ENCODE results near the gene XRN1. TPM values are rescaled to one million over a fixed set of nuclear protein-coding genes. Genes with fewer than 3 reads are reported as not detected.

Gene XRN1
- total and polyA plus RNA-seq, 2 of the 8 experiments (the other 6 are each of a cell fraction or from before 2014, with no cell fraction given), result 1.9 to 17.2 TPM

GRCh38 chr3:142418926-142419592, 28.8 kb downstream of the XRN1 start (continued):
- TF ChIP-seq SIX5 (IDR thresholded peaks at IDR 0.05; ENCODE audit: low read depth, low read length) (no peak), SAP30 (IDR thresholded peaks at IDR 0.05; ENCODE audit: insufficient read depth, insufficient replicate concordance, low read length) (no peak), SUZ12 (IDR thresholded peaks at IDR 0.05; ENCODE audit: low read length) (no peak), SP1 (IDR thresholded peaks at IDR 0.05; ENCODE audit: low read depth, low read length) (no peak), CBX8 (IDR thresholded peaks at IDR 0.05; ENCODE audit: borderline replicate concordance, low read depth, low read length) (no peak), FOSL1 (IDR thresholded peaks at IDR 0.05; ENCODE audit: insufficient read depth, low read depth, low read length) (no peak), HDAC2 (IDR thresholded peaks at IDR 0.05; ENCODE audit: borderline replicate concordance in 1 of 2, low read depth in 2 of 2, low read length in 2 of 2) (no peak)
